ENCODE data around the gene SLX4. TPM values are rescaled to one million over a fixed set of nuclear protein-coding genes. Genes with fewer than 3 reads are reported as not detected.

The SLX4 gene
- total and polyA plus RNA-seq, 9 of the 15 experiments (the other 6 are each of a cell fraction or from before 2014, with no cell fraction given): 0.29 to 7.9 (median 3.8) TPM

DNA sequence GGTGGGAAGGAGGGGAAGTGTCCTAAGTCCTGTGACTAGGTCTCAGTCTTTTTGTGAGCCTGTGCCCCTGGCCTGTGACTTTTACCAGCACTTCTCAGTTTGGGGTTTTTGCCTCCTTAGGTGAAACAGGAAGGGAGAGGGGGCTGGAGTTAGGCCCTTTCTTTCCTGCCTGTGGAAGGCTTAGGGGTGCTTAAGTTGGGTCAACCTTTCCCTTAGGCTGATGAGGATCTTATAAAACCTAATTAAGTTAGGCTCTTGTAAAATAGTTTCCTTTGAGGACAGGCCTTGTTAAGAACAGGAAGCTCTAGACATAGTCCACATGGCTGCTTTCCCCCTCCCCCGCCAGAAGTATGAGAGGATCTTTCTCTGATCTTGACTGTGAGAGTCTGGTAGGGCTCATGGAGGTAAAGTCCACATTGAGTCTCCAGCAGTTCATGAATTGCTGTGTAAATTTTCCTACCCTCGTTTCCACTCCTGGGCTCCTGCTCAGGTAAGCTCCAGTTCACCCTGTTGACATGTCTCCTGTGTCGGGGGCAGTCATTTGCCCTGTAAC is 26.0 kb upstream of the SLX4 start (continued):
- no peak for TF ChIP-seq FOXP1 (CRISPR knock-in tag; IDR thresholded peaks at IDR 0.05)
- peak; percentile 29; the same call in 1 of the 2 replicates for TF ChIP-seq CHD2 (IDR thresholded peaks at IDR 0.05; ENCODE audit: low read depth, low read length)
- no peak for TF ChIP-seq ZNF436 (CRISPR knock-in tag; IDR thresholded peaks at IDR 0.05)
- no peak for TF ChIP-seq FOXA1 (IDR thresholded peaks at IDR 0.05; ENCODE audit: borderline replicate concordance)
- TF ChIP-seq, protein P1, sequence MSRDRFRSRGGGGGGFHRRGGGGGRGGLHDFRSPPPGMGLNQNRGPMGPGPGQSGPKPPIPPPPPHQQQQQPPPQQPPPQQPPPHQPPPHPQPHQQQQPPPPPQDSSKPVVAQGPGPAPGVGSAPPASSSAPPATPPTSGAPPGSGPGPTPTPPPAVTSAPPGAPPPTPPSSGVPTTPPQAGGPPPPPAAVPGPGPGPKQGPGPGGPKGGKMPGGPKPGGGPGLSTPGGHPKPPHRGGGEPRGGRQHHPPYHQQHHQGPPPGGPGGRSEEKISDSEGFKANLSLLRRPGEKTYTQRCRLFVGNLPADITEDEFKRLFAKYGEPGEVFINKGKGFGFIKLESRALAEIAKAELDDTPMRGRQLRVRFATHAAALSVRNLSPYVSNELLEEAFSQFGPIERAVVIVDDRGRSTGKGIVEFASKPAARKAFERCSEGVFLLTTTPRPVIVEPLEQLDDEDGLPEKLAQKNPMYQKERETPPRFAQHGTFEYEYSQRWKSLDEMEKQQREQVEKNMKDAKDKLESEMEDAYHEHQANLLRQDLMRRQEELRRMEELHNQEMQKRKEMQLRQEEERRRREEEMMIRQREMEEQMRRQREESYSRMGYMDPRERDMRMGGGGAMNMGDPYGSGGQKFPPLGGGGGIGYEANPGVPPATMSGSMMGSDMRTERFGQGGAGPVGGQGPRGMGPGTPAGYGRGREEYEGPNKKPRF (IDR thresholded peaks at IDR 0.05; ENCODE audit: low read depth, low read length): no peak
- no peak for TF ChIP-seq ZZZ3 (IDR thresholded peaks at IDR 0.05)
- TF ChIP-seq, protein P2, sequence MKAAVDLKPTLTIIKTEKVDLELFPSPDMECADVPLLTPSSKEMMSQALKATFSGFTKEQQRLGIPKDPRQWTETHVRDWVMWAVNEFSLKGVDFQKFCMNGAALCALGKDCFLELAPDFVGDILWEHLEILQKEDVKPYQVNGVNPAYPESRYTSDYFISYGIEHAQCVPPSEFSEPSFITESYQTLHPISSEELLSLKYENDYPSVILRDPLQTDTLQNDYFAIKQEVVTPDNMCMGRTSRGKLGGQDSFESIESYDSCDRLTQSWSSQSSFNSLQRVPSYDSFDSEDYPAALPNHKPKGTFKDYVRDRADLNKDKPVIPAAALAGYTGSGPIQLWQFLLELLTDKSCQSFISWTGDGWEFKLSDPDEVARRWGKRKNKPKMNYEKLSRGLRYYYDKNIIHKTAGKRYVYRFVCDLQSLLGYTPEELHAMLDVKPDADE (conservative IDR thresholded peaks at IDR 0.05; ENCODE audit: control insufficient read depth, low read depth, low read length): no peak
- TF ChIP-seq MCM5 (IDR thresholded peaks at IDR 0.05; ENCODE audit: low read depth): no peak
- peak; percentile 32; the same call in 1 of the 2 replicates for TF ChIP-seq SMAD4 (CRISPR knock-in tag; conservative IDR thresholded peaks at IDR 0.05)
- no peak for TF ChIP-seq RBM34 (IDR thresholded peaks at IDR 0.05; ENCODE audit: borderline replicate concordance, insufficient read depth, low read length)
- peak in 1 of 3 experiments; percentile 53 for TF ChIP-seq YY1 (IDR thresholded peaks at IDR 0.05; ENCODE audit: borderline replicate concordance in 1 of 3, control insufficient read depth in 1 of 3, extremely low read depth in 1 of 3, insufficient read depth in 3 of 3, insufficient read length in 1 of 3, insufficient replicate concordance in 2 of 3, low read depth in 1 of 3, low read length in 2 of 3)
- TF ChIP-seq, protein P3, sequence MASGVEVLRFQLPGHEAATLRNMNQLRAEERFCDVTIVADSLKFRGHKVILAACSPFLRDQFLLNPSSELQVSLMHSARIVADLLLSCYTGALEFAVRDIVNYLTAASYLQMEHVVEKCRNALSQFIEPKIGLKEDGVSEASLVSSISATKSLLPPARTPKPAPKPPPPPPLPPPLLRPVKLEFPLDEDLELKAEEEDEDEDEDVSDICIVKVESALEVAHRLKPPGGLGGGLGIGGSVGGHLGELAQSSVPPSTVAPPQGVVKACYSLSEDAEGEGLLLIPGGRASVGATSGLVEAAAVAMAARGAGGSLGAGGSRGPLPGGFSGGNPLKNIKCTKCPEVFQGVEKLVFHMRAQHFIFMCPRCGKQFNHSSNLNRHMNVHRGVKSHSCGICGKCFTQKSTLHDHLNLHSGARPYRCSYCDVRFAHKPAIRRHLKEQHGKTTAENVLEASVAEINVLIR (CRISPR knock-in tag; IDR thresholded peaks at IDR 0.05): no peak
- TF ChIP-seq STAT5B (CRISPR knock-in tag; IDR thresholded peaks at IDR 0.05): no peak
- peak; percentile 65; the same call in 1 of the 2 replicates for TF ChIP-seq L3MBTL2 (IDR thresholded peaks at IDR 0.05)
- no peak for TF ChIP-seq CSDE1 (IDR thresholded peaks at IDR 0.05)
- peak; percentile 71; the same call in 1 of the 2 replicates for TF ChIP-seq BRD4 (IDR thresholded peaks at IDR 0.05)
- TF ChIP-seq, protein P4, sequence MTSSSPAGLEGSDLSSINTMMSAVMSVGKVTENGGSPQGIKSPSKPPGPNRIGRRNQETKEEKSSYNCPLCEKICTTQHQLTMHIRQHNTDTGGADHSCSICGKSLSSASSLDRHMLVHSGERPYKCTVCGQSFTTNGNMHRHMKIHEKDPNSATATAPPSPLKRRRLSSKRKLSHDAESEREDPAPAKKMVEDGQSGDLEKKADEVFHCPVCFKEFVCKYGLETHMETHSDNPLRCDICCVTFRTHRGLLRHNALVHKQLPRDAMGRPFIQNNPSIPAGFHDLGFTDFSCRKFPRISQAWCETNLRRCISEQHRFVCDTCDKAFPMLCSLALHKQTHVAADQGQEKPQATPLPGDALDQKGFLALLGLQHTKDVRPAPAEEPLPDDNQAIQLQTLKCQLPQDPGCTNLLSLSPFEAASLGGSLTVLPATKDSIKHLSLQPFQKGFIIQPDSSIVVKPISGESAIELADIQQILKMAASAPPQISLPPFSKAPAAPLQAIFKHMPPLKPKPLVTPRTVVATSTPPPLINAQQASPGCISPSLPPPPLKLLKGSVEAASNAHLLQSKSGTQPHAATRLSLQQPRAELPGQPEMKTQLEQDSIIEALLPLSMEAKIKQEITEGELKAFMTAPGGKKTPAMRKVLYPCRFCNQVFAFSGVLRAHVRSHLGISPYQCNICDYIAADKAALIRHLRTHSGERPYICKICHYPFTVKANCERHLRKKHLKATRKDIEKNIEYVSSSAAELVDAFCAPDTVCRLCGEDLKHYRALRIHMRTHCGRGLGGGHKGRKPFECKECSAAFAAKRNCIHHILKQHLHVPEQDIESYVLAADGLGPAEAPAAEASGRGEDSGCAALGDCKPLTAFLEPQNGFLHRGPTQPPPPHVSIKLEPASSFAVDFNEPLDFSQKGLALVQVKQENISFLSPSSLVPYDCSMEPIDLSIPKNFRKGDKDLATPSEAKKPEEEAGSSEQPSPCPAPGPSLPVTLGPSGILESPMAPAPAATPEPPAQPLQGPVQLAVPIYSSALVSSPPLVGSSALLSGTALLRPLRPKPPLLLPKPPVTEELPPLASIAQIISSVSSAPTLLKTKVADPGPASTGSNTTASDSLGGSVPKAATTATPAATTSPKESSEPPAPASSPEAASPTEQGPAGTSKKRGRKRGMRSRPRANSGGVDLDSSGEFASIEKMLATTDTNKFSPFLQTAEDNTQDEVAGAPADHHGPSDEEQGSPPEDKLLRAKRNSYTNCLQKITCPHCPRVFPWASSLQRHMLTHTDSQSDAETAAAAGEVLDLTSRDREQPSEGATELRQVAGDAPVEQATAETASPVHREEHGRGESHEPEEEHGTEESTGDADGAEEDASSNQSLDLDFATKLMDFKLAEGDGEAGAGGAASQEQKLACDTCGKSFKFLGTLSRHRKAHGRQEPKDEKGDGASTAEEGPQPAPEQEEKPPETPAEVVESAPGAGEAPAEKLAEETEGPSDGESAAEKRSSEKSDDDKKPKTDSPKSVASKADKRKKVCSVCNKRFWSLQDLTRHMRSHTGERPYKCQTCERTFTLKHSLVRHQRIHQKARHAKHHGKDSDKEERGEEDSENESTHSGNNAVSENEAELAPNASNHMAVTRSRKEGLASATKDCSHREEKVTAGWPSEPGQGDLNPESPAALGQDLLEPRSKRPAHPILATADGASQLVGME (CRISPR knock-in tag; IDR thresholded peaks at IDR 0.05): no peak
